Activated CD4-positive, alpha-beta T cell treated with anti-CD3 and anti-CD28 coated beads for 36 hours (primary cell): ENCODE results near the gene MKRN1. TPM values are rescaled to one million over a fixed set of nuclear protein-coding genes. Genes with fewer than 3 reads are reported as not detected.

Experiments
- ATAC-seq: fragments of 200-7000 bp; cut with Tn5 transposase; one replicate; pipeline ENCODE4 v1.10.0; 2021; ENCODE audit warnings: mild to moderate bottlenecking, moderate library complexity
- CTCF ChIA-PET: fragments of 350-600 bp; sonication (Branson Sonifier 250); formaldehyde crosslinking; loops from one replicate; lab custom pipeline; 2021; ENCODE audit warnings: antibody characterized with exemption; lab: Charles Lee
- POLR2A ChIA-PET: fragments of 350-600 bp; sonication (Branson Sonifier 250); formaldehyde crosslinking; loops from one replicate; lab custom pipeline; 2021; ENCODE audit warnings: antibody characterized with exemption, inconsistent platforms; lab: Charles Lee
- DNase-seq: peaks from one replicate; pipeline ENCODE4 v3.0.0-alpha.2; 2020
- H3K27ac Mint-ChIP-seq: one replicate; pipeline ENCODE4 v1.8.0; 2021; ENCODE audit warnings: mixed read lengths
- H3K27me3 Mint-ChIP-seq: one replicate; pipeline ENCODE4 v1.8.0; 2021; ENCODE audit warnings: mixed read lengths
- H3K36me3 Mint-ChIP-seq: one replicate; pipeline ENCODE4 v1.8.0; 2021; ENCODE audit warnings: low read depth, mixed read lengths
- H3K4me1 Mint-ChIP-seq: one replicate; pipeline ENCODE4 v1.8.0; 2021; ENCODE audit warnings: mixed read lengths
- H3K4me3 Mint-ChIP-seq: one replicate; pipeline ENCODE4 v1.8.0; 2021; ENCODE audit warnings: mild to moderate bottlenecking, moderate library complexity, mixed read lengths
- H3K9me3 Mint-ChIP-seq: one replicate; pipeline ENCODE4 v1.8.0; 2021; ENCODE audit warnings: low read depth, mixed read lengths
- intact Hi-C, 2 experiments: fragments of 100-400 bp; cut with DNase I in 1 of 2; cut with micrococcal nuclease in 1 of 2; formaldehyde crosslinking; loops; one replicate each; pipeline versions ENCODE4 v1.14.2 to v1.15.1; 2022 to 2024; cut with DNase I, micrococcal nuclease
- total RNA-seq, 2 experiments: library from RNA; stranded (reverse); gene quantifications; one replicate each; pipeline ENCODE4 v1.2.3, GENCODE V29; 2021

The MKRN1 gene
- total RNA-seq, 2 experiments from 2014 or later, result 73.6 to 77.9 TPM

GRCh38 chr7:140404565-140405065, 74.7 kb downstream of the MKRN1 start:
- intact Hi-C loops, result loop anchor here (5.0 to 10.0 kb wide), 4 partner anchors 33 to 520 kb away; partner anchors contain the start of genes BRAF (in 1 of the 2) and MKRN1 (in 1 of the 2)
- POLR2A ChIA-PET, result interaction anchor here (2.7 kb wide), 1 partner anchor 28 kb away, joined by 19 read pairs; no protein-coding TSS in a partner anchor
- no peak for ATAC-seq
- DNase-seq, result no peak
- CTCF ChIA-PET, result interaction anchor here (1.1 kb wide), 1 partner anchor 29 kb away, joined by 3 read pairs; no protein-coding TSS in a partner anchor
- H3K27ac Mint-ChIP-seq, result peak overlapping the region; percentile 97
- H3K4me3 Mint-ChIP-seq, result peak overlapping the region; percentile 90
- H3K4me1 Mint-ChIP-seq, result peaks cover 35% of the 10 kb centered on the region
- peaks cover 9% of the 10 kb centered on the region for H3K36me3 Mint-ChIP-seq
- H3K9me3 Mint-ChIP-seq, result no peaks in the 10 kb centered on the region
- H3K27me3 Mint-ChIP-seq, result no peaks in the 10 kb centered on the region

DNA sequence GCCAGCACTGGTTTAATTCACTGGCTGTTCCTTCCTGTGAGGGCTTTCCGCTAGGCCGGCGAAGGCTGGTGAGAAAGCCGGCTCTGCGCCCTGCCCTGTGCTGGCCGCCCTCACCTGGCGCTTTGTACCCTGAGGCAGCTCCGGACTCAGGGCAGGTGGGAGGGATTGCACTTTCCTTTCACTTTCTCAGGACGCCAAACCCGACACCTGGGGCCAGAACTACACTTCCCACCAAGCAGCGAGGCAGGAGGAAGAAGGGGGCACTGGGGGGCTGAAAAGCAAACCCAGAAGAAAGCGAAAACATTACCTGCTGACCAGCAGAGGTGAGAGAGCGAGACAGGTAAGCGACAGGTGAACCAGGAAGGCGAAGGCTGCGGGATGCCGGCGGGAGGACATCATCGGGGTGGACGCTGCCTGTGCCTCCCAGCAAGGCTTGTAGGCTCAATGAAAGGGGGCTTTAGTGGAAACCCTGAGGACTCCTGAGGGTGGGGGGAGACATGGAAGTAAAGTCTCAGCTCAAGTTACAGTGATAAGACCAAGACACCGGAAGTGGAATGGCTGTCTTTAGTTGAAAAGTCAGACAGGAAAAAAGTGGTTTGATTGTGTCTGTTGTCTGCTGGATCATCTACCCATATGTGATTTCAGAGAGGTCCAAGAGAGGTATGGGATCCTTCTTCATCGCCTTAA, 75.3 kb downstream of the MKRN1 start, which contains the start of gene RAB19:
Gene RAB19 (plus strand): TSS at position 181 of the 687 bp plus-strand sequence. CDS start 3,589 bp downstream, outside the sequence.
- peak; percentile 63 for DNase-seq
- Mint-ChIP-seq H3K9me3 (no peaks in the 10 kb centered on the region), H3K27me3 (no peaks in the 10 kb centered on the region), H3K36me3 (peaks cover 9% of the 10 kb centered on the region), H3K27ac (peak within 1 kb of the TSS; percentile 97), H3K4me1 (peaks cover 35% of the 10 kb centered on the region), H3K4me3 (peak within 1 kb of the TSS; percentile 90)
- ATAC-seq, result peak; percentile 77
- ChIA-PET POLR2A (interaction anchor here (0.6 to 2.7 kb wide), 2 partner anchors 28 to 43 kb away, joined by 3 to 19 read pairs; no protein-coding TSS in a partner anchor), CTCF (no interaction called here)
- intact Hi-C loops, result loop anchor here (5.0 to 10.0 kb wide), 4 partner anchors 33 to 521 kb away; partner anchors contain the start of genes BRAF (in 1 of the 2) and MKRN1 (in 1 of the 2)

Other genes with a start within 250 kb of the MKRN1 start
- gene SLC37A3, start 81.0 kb downstream of the MKRN1 start, total RNA-seq, result 10 to 100 TPM; 47.5 to 55.5 TPM
- 10 to 100 TPM; 11.3 to 12.8 TPM for gene RAB19, start 75.4 kb downstream of the MKRN1 start, total RNA-seq
- gene DENND2A, start 161.3 kb upstream of the MKRN1 start, total RNA-seq, result not detected
- gene ADCK2, start 193.4 kb upstream of the MKRN1 start, total RNA-seq, result 10 to 100 TPM; 16.5 to 25.7 TPM
- 100 to 1,000 TPM in 1 of 2 experiments, 10 to 100 TPM in 1; 83.8 to 162 TPM for gene NDUFB2, start 217.2 kb upstream of the MKRN1 start, total RNA-seq